Measurements from ENCODE around the gene AHCYL2.
"Not testable (repeated sequence)": the region's sequence is repeated elsewhere in the genome, so short reads cannot be mapped to it uniquely, and the experiment has no call there.

The AHCYL2 gene

GRCh38 chr7:129252128-129252527 lies 27.3 kb downstream of the AHCYL2 start:
- peaks cover 3% of the 10 kb centered on the region for H3K36me3 Mint-ChIP-seq
- H3K27me3 Mint-ChIP-seq = no peaks in the 10 kb centered on the region
- H3K4me3 Mint-ChIP-seq = no peak overlapping the region
- no peaks in the 10 kb centered on the region for H3K9me3 Mint-ChIP-seq (ENCODE audit: low read depth)
- no peak overlapping the region for H3K27ac Mint-ChIP-seq
- peaks cover 7% of the 10 kb centered on the region for H3K4me1 Mint-ChIP-seq (ENCODE audit: low read depth)

GRCh38 chr7:129252603-129253002 lies 27.8 kb downstream of the AHCYL2 start:
- not testable (repeated sequence) for H3K9me3 Mint-ChIP-seq (ENCODE audit: low read depth); H3K36me3 Mint-ChIP-seq; H3K4me3 Mint-ChIP-seq; H3K4me1 Mint-ChIP-seq (ENCODE audit: low read depth); H3K27ac Mint-ChIP-seq; H3K27me3 Mint-ChIP-seq

GRCh38 chr7:129255800-129256199 lies 31.0 kb downstream of the AHCYL2 start:
- H3K36me3 Mint-ChIP-seq = peaks cover 2% of the 10 kb centered on the region
- no peak overlapping the region for H3K27ac Mint-ChIP-seq
- H3K27me3 Mint-ChIP-seq = no peaks in the 10 kb centered on the region
- no peak overlapping the region for H3K4me3 Mint-ChIP-seq
- H3K4me1 Mint-ChIP-seq (ENCODE audit: low read depth) = peaks cover 22% of the 10 kb centered on the region
- H3K9me3 Mint-ChIP-seq (ENCODE audit: low read depth) = no peaks in the 10 kb centered on the region

GRCh38 chr7:129256221-129256620 lies 31.4 kb downstream of the AHCYL2 start:
- no peaks in the 10 kb centered on the region for H3K9me3 Mint-ChIP-seq (ENCODE audit: low read depth)
- no peaks in the 10 kb centered on the region for H3K27me3 Mint-ChIP-seq
- peaks cover 22% of the 10 kb centered on the region for H3K4me1 Mint-ChIP-seq (ENCODE audit: low read depth)
- H3K36me3 Mint-ChIP-seq = peaks cover 2% of the 10 kb centered on the region
- no peak overlapping the region for H3K4me3 Mint-ChIP-seq
- no peak overlapping the region for H3K27ac Mint-ChIP-seq

GRCh38 chr7:129257168-129257567 lies 32.3 kb downstream of the AHCYL2 start:
- H3K36me3 Mint-ChIP-seq = peaks cover 2% of the 10 kb centered on the region
- peaks cover 29% of the 10 kb centered on the region for H3K4me1 Mint-ChIP-seq (ENCODE audit: low read depth)
- H3K27ac Mint-ChIP-seq = no peak overlapping the region
- H3K9me3 Mint-ChIP-seq (ENCODE audit: low read depth) = no peaks in the 10 kb centered on the region
- H3K27me3 Mint-ChIP-seq = no peaks in the 10 kb centered on the region
- no peak overlapping the region for H3K4me3 Mint-ChIP-seq

GRCh38 chr7:129258649-129259389 lies 34.0 kb downstream of the AHCYL2 start:
- H3K36me3 Mint-ChIP-seq = peaks cover 2% of the 10 kb centered on the region
- H3K4me3 Mint-ChIP-seq = peak overlapping the region; percentile 33
- H3K9me3 Mint-ChIP-seq (ENCODE audit: low read depth) = no peaks in the 10 kb centered on the region
- H3K4me1 Mint-ChIP-seq (ENCODE audit: low read depth) = peaks cover 41% of the 10 kb centered on the region
- no peaks in the 10 kb centered on the region for H3K27me3 Mint-ChIP-seq
- no peak overlapping the region for H3K27ac Mint-ChIP-seq

- Mint-ChIP-seq H3K27me3 (no peaks in the 10 kb centered on the region), H3K4me1 (ENCODE audit: low read depth) (peaks cover 37% of the 10 kb centered on the region), H3K27ac (no peak overlapping the region)
Measured at GRCh38 chr7:129262324-129262723, 37.5 kb downstream of the AHCYL2 start.

GRCh38 chr7:129263168-129263567 lies 38.3 kb downstream of the AHCYL2 start:
- Mint-ChIP-seq H3K27ac (no peak overlapping the region), H3K4me1 (ENCODE audit: low read depth) (peaks cover 36% of the 10 kb centered on the region), H3K27me3 (no peaks in the 10 kb centered on the region), H3K36me3 (peaks cover 2% of the 10 kb centered on the region), H3K4me3 (no peak overlapping the region), H3K9me3 (ENCODE audit: low read depth) (no peaks in the 10 kb centered on the region)

More at GRCh38 chr7:129262324-129262723, 37.5 kb downstream of the AHCYL2 start:
- Mint-ChIP-seq H3K4me3 (no peak overlapping the region), H3K9me3 (ENCODE audit: low read depth) (no peaks in the 10 kb centered on the region), H3K36me3 (peaks cover 2% of the 10 kb centered on the region)

- Mint-ChIP-seq H3K4me3 (no peak overlapping the region), H3K9me3 (ENCODE audit: low read depth) (no peaks in the 10 kb centered on the region), H3K27ac (no peak overlapping the region)
Measured at GRCh38 chr7:129264534-129264933, 39.7 kb downstream of the AHCYL2 start.

GRCh38 chr7:129265328-129265727 lies 40.5 kb downstream of the AHCYL2 start:
- Mint-ChIP-seq H3K27me3 (no peaks in the 10 kb centered on the region), H3K9me3 (ENCODE audit: low read depth) (no peaks in the 10 kb centered on the region), H3K36me3 (no peaks in the 10 kb centered on the region), H3K4me3 (no peak overlapping the region), H3K4me1 (ENCODE audit: low read depth) (peaks cover 20% of the 10 kb centered on the region), H3K27ac (no peak overlapping the region)

More at GRCh38 chr7:129264534-129264933, 39.7 kb downstream of the AHCYL2 start:
- H3K4me1 Mint-ChIP-seq (ENCODE audit: low read depth) = peaks cover 27% of the 10 kb centered on the region
- no peaks in the 10 kb centered on the region for H3K27me3 Mint-ChIP-seq
- H3K36me3 Mint-ChIP-seq = peaks cover 2% of the 10 kb centered on the region

- Mint-ChIP-seq H3K36me3 (no peaks in the 10 kb centered on the region), H3K9me3 (ENCODE audit: low read depth) (no peaks in the 10 kb centered on the region), H3K27me3 (no peaks in the 10 kb centered on the region), H3K4me1 (ENCODE audit: low read depth) (peaks cover 19% of the 10 kb centered on the region), H3K4me3 (no peak overlapping the region), H3K27ac (no peak overlapping the region)
Measured at GRCh38 chr7:129266181-129266580, 41.4 kb downstream of the AHCYL2 start.

GRCh38 chr7:129270077-129270476 lies 45.2 kb downstream of the AHCYL2 start:
- H3K4me3 Mint-ChIP-seq = no peak overlapping the region
- no peak overlapping the region for H3K27ac Mint-ChIP-seq
- H3K36me3 Mint-ChIP-seq = no peaks in the 10 kb centered on the region
- peaks cover 3% of the 10 kb centered on the region for H3K4me1 Mint-ChIP-seq (ENCODE audit: low read depth)
- H3K27me3 Mint-ChIP-seq = no peaks in the 10 kb centered on the region
- no peaks in the 10 kb centered on the region for H3K9me3 Mint-ChIP-seq (ENCODE audit: low read depth)

- no peak overlapping the region for H3K27ac Mint-ChIP-seq
- H3K36me3 Mint-ChIP-seq = no peaks in the 10 kb centered on the region
- peak overlapping the region; percentile 68 for H3K4me3 Mint-ChIP-seq
- H3K9me3 Mint-ChIP-seq (ENCODE audit: low read depth) = no peaks in the 10 kb centered on the region
- H3K27me3 Mint-ChIP-seq = no peaks in the 10 kb centered on the region
- H3K4me1 Mint-ChIP-seq (ENCODE audit: low read depth) = peaks cover 3% of the 10 kb centered on the region
Measured at GRCh38 chr7:129271500-129272355, 46.9 kb downstream of the AHCYL2 start.

GRCh38 chr7:129273936-129274335 lies 49.1 kb downstream of the AHCYL2 start:
- H3K4me1 Mint-ChIP-seq (ENCODE audit: low read depth) = peaks cover 3% of the 10 kb centered on the region
- H3K27me3 Mint-ChIP-seq = no peaks in the 10 kb centered on the region
- H3K4me3 Mint-ChIP-seq = no peak overlapping the region
- H3K27ac Mint-ChIP-seq = no peak overlapping the region
- no peaks in the 10 kb centered on the region for H3K36me3 Mint-ChIP-seq
- H3K9me3 Mint-ChIP-seq (ENCODE audit: low read depth) = no peaks in the 10 kb centered on the region

- H3K4me1 Mint-ChIP-seq (ENCODE audit: low read depth) = peaks cover 3% of the 10 kb centered on the region
- H3K9me3 Mint-ChIP-seq (ENCODE audit: low read depth) = no peaks in the 10 kb centered on the region
- no peak overlapping the region for H3K27ac Mint-ChIP-seq
- H3K4me3 Mint-ChIP-seq = no peak overlapping the region
- H3K27me3 Mint-ChIP-seq = no peaks in the 10 kb centered on the region
- peaks cover 3% of the 10 kb centered on the region for H3K36me3 Mint-ChIP-seq
Measured at GRCh38 chr7:129277629-129278028, 52.8 kb downstream of the AHCYL2 start.

All from activated naive CD8-positive, alpha-beta T cell (primary cell).